NB4 (cell line): ENCODE measurements around the gene TEP1.
A peak's percentile ranks its signal among the peaks of the same experiment; 100 is the strongest.

Experiments
- DNase-seq: peaks from one replicate; pipeline ENCODE4 v3.0.0; 2010; ENCODE audit warnings: low read depth
- H3K4me3 ChIP-seq: one replicate; pipeline ENCODE4 v1.5.1; 2011; ENCODE audit warnings: mild to moderate bottlenecking, low read depth, low read length, moderate library complexity
- MYC ChIP-seq: IDR thresholded peaks from 2 replicates; pipeline ENCODE4 v1.6.1; 2011; ENCODE audit warnings: low read depth, low read length
- POLR2A ChIP-seq: IDR thresholded peaks from 2 replicates; pipeline ENCODE4 v1.6.1; 2011; ENCODE audit warnings: mild to moderate bottlenecking; ENCODE audit not compliant: insufficient read length; ENCODE audit errors: extremely low read depth
- TF ChIP-seq, protein P1 (sequence below): IDR thresholded peaks from 2 replicates; pipeline ENCODE4 v1.6.1; 2011; ENCODE audit warnings: low read depth, low read length
- TF ChIP-seq, protein P2 (sequence below): IDR thresholded peaks from one replicate; pipeline ENCODE4 v1.5.1; 2012; ENCODE audit warnings: low read depth, low read length

Gene TEP1

DNA sequence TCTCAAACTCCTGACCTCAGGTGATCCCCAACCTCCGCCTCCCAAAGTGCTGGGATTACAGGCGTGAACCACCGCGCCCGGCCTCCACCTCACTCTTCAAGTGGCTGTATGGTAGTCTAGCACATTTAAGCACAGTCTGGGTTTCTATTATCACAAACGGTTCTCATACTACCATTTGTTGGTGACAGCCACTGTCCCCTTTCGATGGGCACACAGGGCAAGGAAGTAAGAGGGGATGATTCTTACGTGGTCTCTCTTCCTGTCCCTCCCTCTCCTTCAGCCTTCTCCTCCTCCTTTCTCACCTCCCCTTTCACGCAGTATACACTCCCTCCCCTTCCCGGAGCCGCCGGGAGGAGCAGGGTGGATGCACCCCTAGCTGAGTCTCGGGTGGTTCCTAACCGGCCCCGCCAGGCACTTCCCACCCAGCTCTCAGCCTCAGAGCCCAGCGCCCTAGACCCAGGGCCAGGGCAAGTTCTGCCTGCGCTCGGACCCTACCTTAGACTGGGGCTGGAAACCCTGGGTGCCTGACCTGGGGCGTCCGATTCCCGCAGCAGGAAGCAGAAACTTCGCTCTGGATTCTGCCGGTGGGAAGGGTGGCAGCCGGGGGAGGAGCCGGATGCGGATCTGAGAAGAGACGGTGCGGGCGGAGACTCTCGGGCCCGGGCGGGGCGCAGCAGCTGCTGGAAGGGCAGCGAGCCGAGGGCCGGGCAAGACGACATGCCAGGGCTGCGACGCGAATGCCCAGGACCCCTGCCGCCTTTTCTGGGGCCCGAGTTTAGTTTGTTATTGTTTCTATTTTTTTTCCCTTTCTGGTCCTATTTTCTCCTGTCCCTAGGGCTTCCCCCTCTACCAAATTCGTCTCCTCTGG lies at the start of gene TEP1:
TSS of gene TEP1 (minus strand) at position 626 of the 868 bp plus-strand sequence. CDS start 5,062 bp downstream, outside the sequence.
- DNase-seq, result peak; percentile 82
- peak within 1 kb of the TSS; percentile 75 for H3K4me3 ChIP-seq
- TF ChIP-seq, protein P1, sequence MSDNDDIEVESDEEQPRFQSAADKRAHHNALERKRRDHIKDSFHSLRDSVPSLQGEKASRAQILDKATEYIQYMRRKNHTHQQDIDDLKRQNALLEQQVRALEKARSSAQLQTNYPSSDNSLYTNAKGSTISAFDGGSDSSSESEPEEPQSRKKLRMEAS, result no peak
- peak; percentile 36 for TF ChIP-seq POLR2A

DNA sequence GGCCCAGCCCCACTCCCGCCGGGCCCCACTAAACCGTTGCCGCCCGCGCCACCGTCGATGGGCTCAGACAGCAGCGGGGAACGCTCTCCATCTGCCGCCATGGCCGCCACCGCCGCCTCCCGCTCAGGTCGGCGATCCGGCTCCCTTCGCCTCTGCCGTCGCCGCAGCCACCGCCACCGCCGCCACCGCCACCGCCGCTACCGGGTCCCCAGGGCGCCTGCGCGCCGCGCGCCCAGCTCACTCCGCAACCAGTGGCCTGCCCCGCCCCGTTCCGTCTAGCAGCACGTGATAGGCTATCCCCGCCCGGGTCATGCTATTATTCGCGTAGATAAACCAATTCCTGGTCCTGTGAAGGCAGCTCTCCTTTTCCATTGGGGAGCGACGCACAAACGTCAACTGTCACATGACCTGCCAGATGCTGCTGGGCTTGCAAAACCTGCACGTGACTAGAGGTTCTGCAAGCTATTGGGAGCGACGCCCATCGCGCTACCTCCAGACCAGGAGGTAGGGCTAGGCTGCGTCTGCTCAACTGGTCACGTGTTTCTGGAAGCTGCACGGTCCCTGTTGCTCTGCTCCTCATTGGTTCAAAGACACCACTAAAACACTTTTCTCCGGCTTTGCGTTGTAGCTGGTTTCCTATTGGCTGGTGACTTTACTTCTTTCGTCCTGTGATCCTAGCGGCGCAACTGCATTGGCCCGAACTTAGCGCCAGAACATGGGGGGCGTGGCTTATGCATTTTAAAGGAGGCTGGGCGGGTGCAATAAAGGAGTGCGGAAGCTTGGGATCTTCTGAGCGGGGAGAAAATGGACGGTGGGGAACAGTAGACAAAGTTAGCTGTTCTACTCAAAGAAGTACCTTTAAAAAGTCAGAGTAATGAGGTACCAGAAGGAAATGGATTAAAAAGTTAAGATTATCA lies 48.2 kb upstream of the TEP1 start, which contains the start of gene PIP4P1:
TSS of gene PIP4P1 (minus strand) at position 210 of the 917 bp plus-strand sequence. CDS start at position 101, 109 bp downstream.
- H3K4me3 ChIP-seq, result peak within 1 kb of the TSS; percentile 92
- TF ChIP-seq MYC (peak; percentile 88), POLR2A (peak; percentile 68)
- TF ChIP-seq, protein P1, result peak; percentile 100
- TF ChIP-seq, protein P2, sequence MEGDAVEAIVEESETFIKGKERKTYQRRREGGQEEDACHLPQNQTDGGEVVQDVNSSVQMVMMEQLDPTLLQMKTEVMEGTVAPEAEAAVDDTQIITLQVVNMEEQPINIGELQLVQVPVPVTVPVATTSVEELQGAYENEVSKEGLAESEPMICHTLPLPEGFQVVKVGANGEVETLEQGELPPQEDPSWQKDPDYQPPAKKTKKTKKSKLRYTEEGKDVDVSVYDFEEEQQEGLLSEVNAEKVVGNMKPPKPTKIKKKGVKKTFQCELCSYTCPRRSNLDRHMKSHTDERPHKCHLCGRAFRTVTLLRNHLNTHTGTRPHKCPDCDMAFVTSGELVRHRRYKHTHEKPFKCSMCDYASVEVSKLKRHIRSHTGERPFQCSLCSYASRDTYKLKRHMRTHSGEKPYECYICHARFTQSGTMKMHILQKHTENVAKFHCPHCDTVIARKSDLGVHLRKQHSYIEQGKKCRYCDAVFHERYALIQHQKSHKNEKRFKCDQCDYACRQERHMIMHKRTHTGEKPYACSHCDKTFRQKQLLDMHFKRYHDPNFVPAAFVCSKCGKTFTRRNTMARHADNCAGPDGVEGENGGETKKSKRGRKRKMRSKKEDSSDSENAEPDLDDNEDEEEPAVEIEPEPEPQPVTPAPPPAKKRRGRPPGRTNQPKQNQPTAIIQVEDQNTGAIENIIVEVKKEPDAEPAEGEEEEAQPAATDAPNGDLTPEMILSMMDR, result no peak
- DNase-seq, result peak; percentile 100

DNA sequence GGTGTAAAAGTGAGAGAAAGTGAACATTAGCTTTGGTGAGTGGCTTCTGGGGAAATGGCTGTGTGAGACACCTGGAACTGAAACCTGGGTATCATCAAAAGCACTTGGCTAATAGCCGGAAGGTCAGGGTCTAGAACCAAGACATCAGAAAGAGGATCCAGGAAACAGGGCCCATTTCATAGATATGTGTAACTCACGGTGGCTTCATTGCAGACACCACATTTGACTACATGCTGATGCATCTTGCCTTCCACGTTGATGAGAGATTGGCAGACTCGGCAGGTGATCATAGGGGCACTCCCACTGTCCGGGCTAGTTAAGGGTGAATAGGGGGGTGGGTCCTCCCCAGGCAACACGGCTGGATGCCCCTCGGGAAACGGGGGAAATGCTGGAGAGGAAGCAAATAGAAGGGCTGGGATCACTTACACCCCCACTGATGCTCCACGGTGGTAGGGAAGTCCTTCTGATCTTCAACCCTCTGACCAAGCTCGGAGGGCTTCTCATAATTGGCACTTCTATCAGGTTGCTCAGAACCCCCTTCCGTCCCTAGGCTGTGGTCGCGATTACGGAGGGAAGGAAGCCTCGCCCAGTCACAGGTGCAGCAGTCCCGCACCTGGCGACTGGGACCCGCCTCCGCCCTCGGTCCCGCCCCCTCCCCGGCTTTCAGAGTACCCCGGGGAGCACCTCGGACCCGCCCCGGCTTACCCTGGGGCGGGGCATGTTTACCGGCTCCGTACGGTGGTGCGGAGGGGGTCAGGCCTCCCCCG lies 47.3 kb upstream of the TEP1 start:
- TF ChIP-seq, protein P1, result no peak
- no peak for TF ChIP-seq POLR2A
- TF ChIP-seq MYC, result no peak
- TF ChIP-seq, protein P2, result no peak
- no peak for DNase-seq
- H3K4me3 ChIP-seq, result peak overlapping the region; percentile 92

DNA sequence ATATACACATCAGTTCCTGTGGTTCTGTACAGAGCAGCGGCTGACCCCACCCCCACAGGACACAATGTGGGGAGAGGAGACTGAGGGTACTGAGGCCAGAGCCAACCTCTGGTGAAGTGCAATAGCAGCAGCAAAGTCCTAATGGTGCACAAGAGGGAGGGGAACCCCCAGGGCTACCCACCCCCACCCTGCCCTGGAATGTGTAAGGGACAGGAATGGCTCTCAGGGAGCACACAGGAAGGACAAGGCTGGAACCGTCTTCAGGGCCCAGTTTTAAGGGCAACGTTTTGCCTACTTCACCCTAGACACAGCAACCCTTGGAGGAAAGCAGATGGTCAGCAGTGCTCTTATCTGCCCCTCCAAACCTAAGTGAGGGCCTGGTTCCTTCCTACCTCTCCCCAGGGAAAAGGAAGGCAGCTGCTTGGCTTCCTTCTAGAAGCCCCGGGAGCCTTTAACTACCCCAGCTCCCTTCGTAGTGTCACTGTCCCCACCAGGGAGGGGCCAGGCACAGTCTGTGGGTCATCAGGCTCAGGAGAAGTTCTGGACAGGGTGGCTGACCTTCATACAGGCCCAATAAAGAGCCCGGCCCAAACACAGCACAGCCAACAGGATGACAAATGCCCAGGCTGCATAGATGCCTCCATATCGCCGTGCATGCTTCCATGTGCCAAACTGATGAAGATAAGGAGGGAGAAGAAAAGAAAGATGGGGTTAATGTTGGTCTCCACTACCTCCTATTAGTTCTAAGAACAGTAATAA lies 44.9 kb upstream of the TEP1 start:
- TF ChIP-seq, protein P1, result no peak
- TF ChIP-seq, protein P2, result no peak
- TF ChIP-seq MYC (no peak), POLR2A (no peak)
- DNase-seq, result peak; percentile 57
- H3K4me3 ChIP-seq, result no peak overlapping the region

DNA sequence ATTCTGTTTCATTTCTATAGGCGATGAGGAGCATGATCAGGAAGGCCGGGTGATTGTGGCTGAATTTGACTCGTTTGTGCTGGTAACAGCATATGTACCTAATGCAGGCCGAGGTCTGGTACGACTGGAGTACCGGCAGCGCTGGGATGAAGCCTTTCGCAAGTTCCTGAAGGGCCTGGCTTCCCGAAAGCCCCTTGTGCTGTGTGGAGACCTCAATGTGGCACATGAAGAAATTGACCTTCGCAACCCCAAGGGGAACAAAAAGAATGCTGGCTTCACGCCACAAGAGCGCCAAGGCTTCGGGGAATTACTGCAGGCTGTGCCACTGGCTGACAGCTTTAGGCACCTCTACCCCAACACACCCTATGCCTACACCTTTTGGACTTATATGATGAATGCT lies 43.7 kb upstream of the TEP1 start:
- H3K4me3 ChIP-seq, result peak overlapping the region; percentile 87
- TF ChIP-seq MYC (0 out of 2 replicates have a peak, but pooled peaks have one; percentile 45), POLR2A (no peak)
- DNase-seq, result peak; percentile 83
